DMS 273 (cell line): ENCODE data around the gene NRF1.
"Not testable (repeated sequence)": the region's sequence is repeated elsewhere in the genome, so short reads cannot be mapped to it uniquely, and the experiment has no call there.

ENCODE experiments used
- DNase-seq: peaks from one replicate; lab custom pipeline; 2025; ENCODE audit not compliant: unreplicated experiment; lab: John Stamatoyannopoulos, UW

Gene NRF1

GRCh38 chr7:129606803-129607202 is 4.7 kb upstream of the NRF1 start:
- no peak for DNase-seq

- peak; percentile 76 for DNase-seq
Measured at GRCh38 chr7:129607471-129608120, 3.9 kb upstream of the NRF1 start.

GRCh38 chr7:129609666-129610065 is 1.9 kb upstream of the NRF1 start:
- DNase-seq, result no peak

GRCh38 chr7:129610709-129611245 is 743 bp upstream of the NRF1 start:
- peak; percentile 61 for DNase-seq

- DNase-seq, result peak; percentile 81
Measured at GRCh38 chr7:129612112-129613015, 844 bp downstream of the NRF1 start.

GRCh38 chr7:129613016-129613337 is 1.5 kb downstream of the NRF1 start:
- no peak for DNase-seq

GRCh38 chr7:129615018-129615417 is 3.5 kb downstream of the NRF1 start:
- no peak for DNase-seq

GRCh38 chr7:129616530-129616929 is 5.0 kb downstream of the NRF1 start:
- DNase-seq, result no peak

GRCh38 chr7:129617178-129617577 is 5.7 kb downstream of the NRF1 start:
- DNase-seq, result no peak

- DNase-seq, result no peak
Measured at GRCh38 chr7:129617652-129618051, 6.1 kb downstream of the NRF1 start.

- DNase-seq, result no peak
Measured at GRCh38 chr7:129626896-129627295, 15.4 kb downstream of the NRF1 start.

GRCh38 chr7:129630341-129630740 is 18.8 kb downstream of the NRF1 start:
- no peak for DNase-seq

GRCh38 chr7:129634361-129635034 is 23.0 kb downstream of the NRF1 start:
- no peak for DNase-seq

GRCh38 chr7:129635300-129636029 is 23.9 kb downstream of the NRF1 start:
- DNase-seq, result peak; percentile 90

GRCh38 chr7:129636030-129636550 is 24.6 kb downstream of the NRF1 start:
- not testable (repeated sequence) for DNase-seq

- DNase-seq, result no peak
Measured at GRCh38 chr7:129636641-129637040, 25.1 kb downstream of the NRF1 start.

GRCh38 chr7:129640400-129640799 is 28.9 kb downstream of the NRF1 start:
- no peak for DNase-seq

- no peak for DNase-seq
Measured at GRCh38 chr7:129642871-129643549, 31.5 kb downstream of the NRF1 start.

GRCh38 chr7:129643550-129644170 is 32.1 kb downstream of the NRF1 start:
- peak; percentile 52 for DNase-seq
